Measurements from ENCODE around the gene MGAT4B. TPM values are rescaled to one million over a fixed set of nuclear protein-coding genes. Genes with fewer than 3 reads are reported as not detected.

Gene MGAT4B
- total RNA-seq, 6 experiments from 2014 or later = 151 to 259 (median 181) TPM

GRCh38 chr5:179840766-179841165, 34.1 kb upstream of the MGAT4B start:
- no peak for TF ChIP-seq POLR2A (IDR thresholded peaks at IDR 0.05)
- no peak for TF ChIP-seq CTCF (IDR thresholded peaks at IDR 0.05)
- Histone ChIP-seq H3K4me3 (no peak overlapping the region), H3K27ac (peak overlapping the region in 1 of 3 donors; percentile 62), H3K4me1 (peaks cover 0 to 30% (median 3%) of the 10 kb centered on the region in 4 donors), H3K9me3 (no peaks in the 10 kb centered on the region), H3K36me3 (peaks cover 4 to 32% (median 16%) of the 10 kb centered on the region in 4 donors), H3K27me3 (no peaks in the 10 kb centered on the region)
- 74% methylated on average over 5 of the region's 17 CpGs for WGBS (ENCODE audit: insufficient coverage, low coverage, low lambda C conversion rate, missing lambda C conversion rate)
- DNase-seq = peak in 1 of 3 donors; percentile 45
- intact Hi-C loops (cut with DNase I) = no loop called here
- ATAC-seq = no peak

GRCh38 chr5:179840321-179840720, 33.7 kb upstream of the MGAT4B start:
- peak overlapping the region in 1 of 3 donors; percentile 62 for H3K27ac ChIP-seq
- WGBS (ENCODE audit: insufficient coverage, low coverage, low lambda C conversion rate, missing lambda C conversion rate) = 65% methylated on average over 9 of the region's 11 CpGs
- peak in 1 of 3 donors; percentile 55 for DNase-seq

GRCh38 chr5:179839328-179840256, 32.9 kb upstream of the MGAT4B start:
- H3K27me3 ChIP-seq = no peaks in the 10 kb centered on the region
- peaks cover 4 to 37% (median 16%) of the 10 kb centered on the region in 4 donors for H3K36me3 ChIP-seq
- intact Hi-C loops (cut with DNase I) = no loop called here
- TF ChIP-seq POLR2A (IDR thresholded peaks at IDR 0.05) (peak; percentile 13), CTCF (IDR thresholded peaks at IDR 0.05) (no peak)
- H3K4me3 ChIP-seq = no peak overlapping the region
- DNase-seq (peak; percentile 68 to 92 (median 92)), ATAC-seq (peak; percentile 52 to 85 (median 83))
- peak overlapping the region in 1 of 3 donors; percentile 62 for H3K27ac ChIP-seq
- H3K9me3 ChIP-seq = no peaks in the 10 kb centered on the region
- 37% methylated on average over 6 of the region's 16 CpGs for WGBS (ENCODE audit: insufficient coverage, low coverage, low lambda C conversion rate, missing lambda C conversion rate)
- peaks cover 0 to 30% (median 3%) of the 10 kb centered on the region in 4 donors for H3K4me1 ChIP-seq

More at GRCh38 chr5:179840321-179840720, 33.7 kb upstream of the MGAT4B start:
- Histone ChIP-seq H3K36me3 (peaks cover 4 to 36% (median 16%) of the 10 kb centered on the region in 4 donors), H3K4me1 (peaks cover 0 to 30% (median 3%) of the 10 kb centered on the region in 4 donors), H3K9me3 (no peaks in the 10 kb centered on the region), H3K27me3 (no peaks in the 10 kb centered on the region), H3K4me3 (no peak overlapping the region)
- intact Hi-C loops (cut with DNase I) = no loop called here
- TF ChIP-seq CTCF (IDR thresholded peaks at IDR 0.05) = no peak
- peak; percentile 9 for TF ChIP-seq POLR2A (IDR thresholded peaks at IDR 0.05)
- peak in 1 of 4 donors; percentile 0 for ATAC-seq

GRCh38 chr5:179837076-179838011, 30.7 kb upstream of the MGAT4B start:
- peak; percentile 34 for TF ChIP-seq POLR2A (IDR thresholded peaks at IDR 0.05)
- TF ChIP-seq CTCF (IDR thresholded peaks at IDR 0.05) = no peak
- Histone ChIP-seq H3K4me1 (peaks cover 0 to 42% (median 3%) of the 10 kb centered on the region in 4 donors), H3K9me3 (no peaks in the 10 kb centered on the region), H3K36me3 (peaks cover 9 to 51% (median 31%) of the 10 kb centered on the region in 4 donors), H3K27ac (peak overlapping the region in 1 of 3 donors; percentile 25), H3K4me3 (no peak overlapping the region), H3K27me3 (no peaks in the 10 kb centered on the region)
- ATAC-seq (peak in 1 of 4 donors; percentile 1), DNase-seq (peak in 1 of 3 donors; percentile 54)
- intact Hi-C loops (cut with DNase I) = no loop called here
- WGBS (ENCODE audit: insufficient coverage, low coverage, low lambda C conversion rate, missing lambda C conversion rate) = 71% methylated on average over 10 of the region's 15 CpGs
